Measurements from ENCODE around the gene PDE1C. TPM values are rescaled to one million over a fixed set of nuclear protein-coding genes. Genes with fewer than 3 reads are reported as not detected.

PDE1C gene
- total RNA-seq, 2 donors from 2014 or later: 35.7 to 47.8 TPM

DNA sequence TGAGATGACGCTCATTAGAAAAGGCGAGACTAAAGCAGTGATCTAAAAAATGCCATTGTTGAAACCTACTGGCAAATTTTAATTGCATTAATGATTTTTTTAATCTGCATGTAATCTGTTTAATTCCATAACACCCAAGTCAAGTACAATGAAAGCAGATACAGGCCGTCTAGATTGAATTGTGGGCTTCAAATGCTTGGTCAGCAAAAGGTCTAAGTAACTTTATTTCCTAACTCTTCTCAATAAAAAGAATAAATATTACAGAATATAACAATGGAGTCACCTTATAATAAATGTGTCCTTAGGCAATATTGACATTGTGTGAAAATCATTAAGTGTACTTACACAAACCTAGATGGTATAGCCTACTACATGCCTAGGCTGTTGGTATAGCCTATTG, 20.6 kb downstream of the PDE1C start:
- no peak overlapping the region for H3K27ac ChIP-seq
- TF ChIP-seq, protein P1, sequence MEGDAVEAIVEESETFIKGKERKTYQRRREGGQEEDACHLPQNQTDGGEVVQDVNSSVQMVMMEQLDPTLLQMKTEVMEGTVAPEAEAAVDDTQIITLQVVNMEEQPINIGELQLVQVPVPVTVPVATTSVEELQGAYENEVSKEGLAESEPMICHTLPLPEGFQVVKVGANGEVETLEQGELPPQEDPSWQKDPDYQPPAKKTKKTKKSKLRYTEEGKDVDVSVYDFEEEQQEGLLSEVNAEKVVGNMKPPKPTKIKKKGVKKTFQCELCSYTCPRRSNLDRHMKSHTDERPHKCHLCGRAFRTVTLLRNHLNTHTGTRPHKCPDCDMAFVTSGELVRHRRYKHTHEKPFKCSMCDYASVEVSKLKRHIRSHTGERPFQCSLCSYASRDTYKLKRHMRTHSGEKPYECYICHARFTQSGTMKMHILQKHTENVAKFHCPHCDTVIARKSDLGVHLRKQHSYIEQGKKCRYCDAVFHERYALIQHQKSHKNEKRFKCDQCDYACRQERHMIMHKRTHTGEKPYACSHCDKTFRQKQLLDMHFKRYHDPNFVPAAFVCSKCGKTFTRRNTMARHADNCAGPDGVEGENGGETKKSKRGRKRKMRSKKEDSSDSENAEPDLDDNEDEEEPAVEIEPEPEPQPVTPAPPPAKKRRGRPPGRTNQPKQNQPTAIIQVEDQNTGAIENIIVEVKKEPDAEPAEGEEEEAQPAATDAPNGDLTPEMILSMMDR (IDR thresholded peaks at IDR 0.05): no peak
- no peaks in the 10 kb centered on the region for H3K9me3 ChIP-seq
- no peak overlapping the region for H3K4me3 ChIP-seq
- peaks cover 4% of the 10 kb centered on the region for H3K36me3 ChIP-seq
- no peaks in the 10 kb centered on the region for H3K27me3 ChIP-seq
- peaks cover 0 to 7% of the 10 kb centered on the region in 2 donors for H3K4me1 ChIP-seq
- DNase-seq (ENCODE audit: low spot score): no peak

DNA sequence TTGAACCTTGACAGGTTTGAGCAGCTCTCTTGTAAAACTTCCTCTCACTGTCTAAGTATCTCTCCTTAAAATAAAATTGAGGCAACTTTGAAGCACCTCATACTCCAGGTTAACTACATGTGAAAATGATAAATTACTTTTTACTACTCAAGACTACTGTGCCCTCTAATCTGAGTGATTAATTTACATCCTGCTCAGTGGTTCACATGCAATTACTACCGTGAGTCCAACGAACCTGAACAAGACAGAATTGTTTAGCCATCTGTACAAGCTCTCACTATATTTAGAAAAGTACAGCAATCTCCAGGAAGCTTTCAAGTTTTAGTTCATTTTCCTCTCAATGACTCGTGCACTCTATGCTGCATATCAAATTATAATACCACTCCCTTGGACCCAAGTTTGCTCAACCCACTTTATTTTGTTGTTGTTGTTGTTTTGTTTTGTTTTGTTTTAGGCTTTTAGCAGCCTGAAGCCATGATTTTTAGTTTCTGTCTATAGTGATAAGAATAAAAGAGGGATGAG, 21.2 kb downstream of the PDE1C start:
- Histone ChIP-seq H3K4me1 (peaks cover 0 to 7% of the 10 kb centered on the region in 2 donors), H3K27ac (no peak overlapping the region), H3K27me3 (no peaks in the 10 kb centered on the region), H3K36me3 (peaks cover 4% of the 10 kb centered on the region), H3K4me3 (no peak overlapping the region), H3K9me3 (no peaks in the 10 kb centered on the region)
- no peak for DNase-seq (ENCODE audit: low spot score)
- TF ChIP-seq, protein P1 (IDR thresholded peaks at IDR 0.05): no peak

DNA sequence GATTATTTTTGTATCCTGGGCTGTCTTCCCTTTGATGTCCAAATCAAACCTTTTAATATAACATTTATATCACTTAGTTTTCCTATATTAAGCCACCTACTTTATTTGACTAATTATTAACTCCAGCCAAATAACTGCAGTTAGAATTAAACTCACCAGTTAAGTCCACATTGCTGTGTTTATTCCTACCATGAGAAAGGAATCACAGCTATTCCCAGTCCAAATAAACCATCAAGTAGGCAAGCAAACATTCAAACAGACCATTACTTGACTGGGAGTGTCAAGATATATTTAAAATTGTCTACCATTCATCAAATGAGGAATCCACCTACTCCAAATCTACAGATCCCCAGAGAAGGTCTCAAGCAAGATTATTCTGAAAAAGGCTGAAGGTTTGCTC, 22.4 kb downstream of the PDE1C start:
- H3K4me3 ChIP-seq: no peak overlapping the region
- H3K36me3 ChIP-seq: peaks cover 4% of the 10 kb centered on the region
- peaks cover 0 to 15% of the 10 kb centered on the region in 2 donors for H3K4me1 ChIP-seq
- H3K27ac ChIP-seq: no peak overlapping the region
- no peaks in the 10 kb centered on the region for H3K9me3 ChIP-seq
- DNase-seq (ENCODE audit: low spot score): no peak
- H3K27me3 ChIP-seq: no peaks in the 10 kb centered on the region
- TF ChIP-seq, protein P1 (IDR thresholded peaks at IDR 0.05): no peak

- TF ChIP-seq, protein P1 (IDR thresholded peaks at IDR 0.05): no peak
- DNase-seq (ENCODE audit: low spot score): no peak
- peaks cover 4% of the 10 kb centered on the region for H3K36me3 ChIP-seq
Measured at GRCh38 chr7:32047075-32047474, 23.1 kb downstream of the PDE1C start.

GRCh38 chr7:32045228-32045627, 25.0 kb downstream of the PDE1C start:
- Histone ChIP-seq H3K4me1 (peaks cover 0 to 28% of the 10 kb centered on the region in 2 donors), H3K27me3 (no peaks in the 10 kb centered on the region), H3K4me3 (no peak overlapping the region), H3K9me3 (no peaks in the 10 kb centered on the region), H3K27ac (no peak overlapping the region), H3K36me3 (no peaks in the 10 kb centered on the region)
- no peak for DNase-seq (ENCODE audit: low spot score)
- TF ChIP-seq, protein P1 (IDR thresholded peaks at IDR 0.05): no peak

More at GRCh38 chr7:32047075-32047474, 23.1 kb downstream of the PDE1C start:
- Histone ChIP-seq H3K9me3 (no peaks in the 10 kb centered on the region), H3K27me3 (no peaks in the 10 kb centered on the region), H3K4me3 (no peak overlapping the region), H3K27ac (no peak overlapping the region), H3K4me1 (peaks cover 0 to 19% of the 10 kb centered on the region in 2 donors)

DNA sequence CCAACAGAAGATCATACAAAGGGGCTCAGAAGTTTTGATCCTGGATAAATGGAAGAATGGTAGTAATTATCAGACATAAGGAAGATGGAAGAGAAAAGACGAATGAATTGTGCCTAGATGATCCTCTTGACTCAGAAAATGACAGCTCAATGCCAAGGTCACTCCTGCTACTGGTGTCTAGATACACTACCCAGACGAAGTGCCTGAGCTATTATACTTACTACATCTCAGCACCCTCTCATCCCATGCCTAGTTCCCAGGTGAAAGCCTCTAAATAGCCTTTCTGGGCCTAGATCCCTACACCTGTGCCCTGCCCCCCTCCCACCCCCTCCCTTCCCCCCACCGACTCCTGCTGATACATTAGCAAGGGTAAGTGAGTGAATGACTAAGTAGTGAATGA, 25.5 kb downstream of the PDE1C start:
- DNase-seq (ENCODE audit: low spot score): no peak
- peaks cover 0 to 30% of the 10 kb centered on the region in 2 donors for H3K4me1 ChIP-seq

More for the DNA sequence above, 25.5 kb downstream of the PDE1C start:
- no peaks in the 10 kb centered on the region for H3K27me3 ChIP-seq
- TF ChIP-seq, protein P1 (IDR thresholded peaks at IDR 0.05): no peak
- H3K4me3 ChIP-seq: no peak overlapping the region
- H3K27ac ChIP-seq: no peak overlapping the region
- no peaks in the 10 kb centered on the region for H3K9me3 ChIP-seq
- no peaks in the 10 kb centered on the region for H3K36me3 ChIP-seq

All from right atrium auricular region (tissue), 2 donors.